IPS-18a (cell line): Measurements from ENCODE around the gene POLR1D.

ENCODE experiments used
- H3K27ac ChIP-seq: one replicate; pipeline ENCODE4 v1.5.1; 2013; ENCODE audit warnings: low read length
- H3K27me3 ChIP-seq: one replicate; pipeline ENCODE4 v1.6.1; 2013; ENCODE audit warnings: mild to moderate bottlenecking, low read length; ENCODE audit not compliant: control insufficient read depth, insufficient read depth
- H3K36me3 ChIP-seq: one replicate; pipeline ENCODE4 v1.6.1; 2013; ENCODE audit warnings: low read depth, low read length; ENCODE audit not compliant: control insufficient read depth
- H3K4me1 ChIP-seq: one replicate; pipeline ENCODE4 v1.6.1; 2013; ENCODE audit warnings: low read depth, low read length; ENCODE audit not compliant: control insufficient read depth
- H3K4me3 ChIP-seq: one replicate; pipeline ENCODE4 v1.5.1; 2013; ENCODE audit warnings: low read length
- H3K9ac ChIP-seq: one replicate; pipeline ENCODE4 v1.6.1; 2013; ENCODE audit warnings: mild to moderate bottlenecking, low read length, moderate library complexity
- H3K9me3 ChIP-seq: one replicate; pipeline ENCODE4 v1.6.1; 2013; ENCODE audit warnings: low read depth, low read length; ENCODE audit not compliant: control insufficient read depth

POLR1D gene, protein sequence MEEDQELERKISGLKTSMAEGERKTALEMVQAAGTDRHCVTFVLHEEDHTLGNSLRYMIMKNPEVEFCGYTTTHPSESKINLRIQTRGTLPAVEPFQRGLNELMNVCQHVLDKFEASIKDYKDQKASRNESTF

DNA sequence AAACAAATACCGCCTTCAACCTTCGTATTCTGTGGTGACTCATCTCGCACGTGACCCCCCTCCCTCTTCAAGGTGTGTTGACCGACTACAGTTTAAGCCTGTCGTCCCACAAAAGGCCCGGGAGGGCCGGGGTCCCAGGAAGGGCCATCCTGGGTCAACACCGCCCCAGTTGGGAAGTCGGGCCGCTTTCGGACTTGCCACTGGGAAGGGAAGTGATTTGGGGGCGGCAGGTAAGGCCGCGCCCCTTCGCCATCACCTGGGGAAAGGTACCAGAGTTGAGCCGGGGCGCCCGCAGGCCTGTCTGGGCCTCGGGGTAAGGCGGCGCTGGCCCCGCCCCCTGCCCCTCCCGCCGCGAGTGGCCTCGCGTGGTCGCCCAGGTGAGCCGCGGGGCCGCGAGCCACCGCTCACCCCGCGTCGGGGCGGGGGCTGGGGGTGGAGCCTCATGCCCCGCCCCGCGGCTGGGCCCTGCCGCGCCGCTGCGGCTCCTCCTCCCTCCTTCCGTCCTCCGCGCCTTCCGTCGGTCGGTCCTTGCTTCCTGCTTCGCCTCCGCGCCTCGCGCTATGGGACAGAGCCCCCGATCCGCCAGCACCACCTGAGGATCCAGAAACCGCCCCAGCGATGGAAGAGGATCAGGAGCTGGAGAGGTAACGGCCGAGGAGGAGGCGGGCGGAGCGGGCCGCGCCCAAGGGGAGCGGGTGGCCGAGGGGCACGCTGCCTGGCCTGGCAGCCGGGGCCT is at the start of gene POLR1D:
Gene POLR1D (plus strand): TSS at position 527 of the 736 bp plus-strand sequence. CDS start 92 bp downstream, at position 619.
- peaks cover 21% of the 10 kb centered on the region for H3K4me1 ChIP-seq

DNA sequence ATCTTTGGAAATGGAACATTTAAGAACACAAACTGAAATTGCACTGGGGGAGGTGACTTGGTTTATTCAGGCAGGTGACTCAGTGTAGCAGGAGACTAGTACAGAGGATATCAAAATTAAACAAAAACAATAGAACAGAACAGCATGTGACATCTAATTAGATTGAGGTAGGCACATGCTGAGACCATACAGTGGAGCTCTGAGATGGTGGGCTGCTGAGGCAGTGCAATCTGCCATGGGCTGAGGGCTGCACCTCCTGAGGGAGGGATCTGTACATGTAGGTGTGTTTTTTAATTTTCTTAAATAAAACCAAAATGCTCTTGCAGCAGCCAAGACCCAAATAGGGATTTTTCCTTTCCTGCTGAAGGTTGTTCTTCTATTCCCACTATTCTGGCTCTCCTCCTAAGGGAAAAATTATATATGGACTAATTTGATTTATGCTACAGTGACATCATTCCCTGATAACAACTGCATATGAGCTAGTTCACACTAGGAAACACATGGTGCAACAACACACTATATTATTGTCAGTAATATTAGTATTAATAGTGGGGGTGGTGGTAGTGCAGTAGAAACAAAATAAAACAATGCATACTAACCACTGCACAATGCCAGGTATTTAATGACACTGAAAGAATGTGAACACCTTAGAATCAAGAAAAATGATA is 49.3 kb upstream of the POLR1D start:
- no peak overlapping the region for H3K9ac ChIP-seq

More for the DNA sequence above, at the start of gene POLR1D:
- peak within 1 kb of the TSS; percentile 97 for H3K4me3 ChIP-seq
- H3K9ac ChIP-seq, result peak within 1 kb of the TSS; percentile 93
- H3K27me3 ChIP-seq, result peaks cover 13% of the 10 kb centered on the region
- no peaks in the 10 kb centered on the region for H3K9me3 ChIP-seq
- peaks cover 20% of the 10 kb centered on the region for H3K36me3 ChIP-seq
- H3K27ac ChIP-seq, result peak within 1 kb of the TSS; percentile 84

DNA sequence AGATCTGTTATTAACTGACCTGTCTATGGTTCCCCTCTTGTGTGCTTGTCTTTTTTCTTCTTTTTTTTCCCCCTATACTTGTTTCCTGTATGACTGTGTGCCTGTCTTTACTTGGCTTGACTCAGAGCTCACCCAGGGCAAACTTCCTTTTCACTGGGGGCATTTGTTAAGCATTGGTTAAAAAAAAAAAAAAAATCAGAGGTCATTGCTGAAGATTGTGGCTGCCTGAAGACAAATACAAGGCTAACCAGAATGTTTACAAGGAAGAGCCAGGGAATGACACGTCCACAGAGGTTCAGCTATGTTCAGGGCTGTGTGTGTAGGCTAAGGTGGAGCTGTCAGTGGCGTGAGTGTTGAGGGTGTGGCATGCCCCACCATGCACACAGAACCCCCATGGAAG is 48.4 kb upstream of the POLR1D start:
- no peaks in the 10 kb centered on the region for H3K4me1 ChIP-seq
- no peak overlapping the region for H3K9ac ChIP-seq
- no peaks in the 10 kb centered on the region for H3K27me3 ChIP-seq
- no peak overlapping the region for H3K27ac ChIP-seq
- no peak overlapping the region for H3K4me3 ChIP-seq
- peaks cover 5% of the 10 kb centered on the region for H3K36me3 ChIP-seq
- no peaks in the 10 kb centered on the region for H3K9me3 ChIP-seq

More for the DNA sequence above, 49.3 kb upstream of the POLR1D start:
- no peaks in the 10 kb centered on the region for H3K4me1 ChIP-seq
- H3K9me3 ChIP-seq, result no peaks in the 10 kb centered on the region
- H3K4me3 ChIP-seq, result no peak overlapping the region
- H3K27me3 ChIP-seq, result no peaks in the 10 kb centered on the region
- no peak overlapping the region for H3K27ac ChIP-seq
- peaks cover 8% of the 10 kb centered on the region for H3K36me3 ChIP-seq

DNA sequence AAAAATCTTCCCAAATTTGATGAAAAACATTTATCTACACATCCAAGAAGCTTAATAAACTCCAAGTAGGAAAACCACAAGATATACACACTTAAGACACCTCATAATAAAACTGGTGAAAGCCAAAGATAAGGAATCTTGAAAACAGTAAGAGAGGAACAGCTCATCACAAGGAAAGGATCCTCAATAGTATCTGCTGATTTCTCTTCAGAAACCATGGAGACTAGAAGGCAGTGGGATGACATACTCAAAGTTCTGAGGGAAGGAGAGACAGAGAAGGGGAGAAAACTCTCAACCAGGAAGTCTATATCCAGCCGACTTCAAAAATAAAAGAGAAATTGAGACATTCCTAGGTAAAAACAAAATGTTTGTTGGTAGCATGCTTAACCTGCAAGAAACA is 47.0 kb upstream of the POLR1D start:
- Histone ChIP-seq H3K27me3 (no peaks in the 10 kb centered on the region), H3K4me1 (no peaks in the 10 kb centered on the region), H3K27ac (no peak overlapping the region), H3K9ac (no peak overlapping the region), H3K9me3 (no peaks in the 10 kb centered on the region), H3K4me3 (no peak overlapping the region), H3K36me3 (no peaks in the 10 kb centered on the region)

DNA sequence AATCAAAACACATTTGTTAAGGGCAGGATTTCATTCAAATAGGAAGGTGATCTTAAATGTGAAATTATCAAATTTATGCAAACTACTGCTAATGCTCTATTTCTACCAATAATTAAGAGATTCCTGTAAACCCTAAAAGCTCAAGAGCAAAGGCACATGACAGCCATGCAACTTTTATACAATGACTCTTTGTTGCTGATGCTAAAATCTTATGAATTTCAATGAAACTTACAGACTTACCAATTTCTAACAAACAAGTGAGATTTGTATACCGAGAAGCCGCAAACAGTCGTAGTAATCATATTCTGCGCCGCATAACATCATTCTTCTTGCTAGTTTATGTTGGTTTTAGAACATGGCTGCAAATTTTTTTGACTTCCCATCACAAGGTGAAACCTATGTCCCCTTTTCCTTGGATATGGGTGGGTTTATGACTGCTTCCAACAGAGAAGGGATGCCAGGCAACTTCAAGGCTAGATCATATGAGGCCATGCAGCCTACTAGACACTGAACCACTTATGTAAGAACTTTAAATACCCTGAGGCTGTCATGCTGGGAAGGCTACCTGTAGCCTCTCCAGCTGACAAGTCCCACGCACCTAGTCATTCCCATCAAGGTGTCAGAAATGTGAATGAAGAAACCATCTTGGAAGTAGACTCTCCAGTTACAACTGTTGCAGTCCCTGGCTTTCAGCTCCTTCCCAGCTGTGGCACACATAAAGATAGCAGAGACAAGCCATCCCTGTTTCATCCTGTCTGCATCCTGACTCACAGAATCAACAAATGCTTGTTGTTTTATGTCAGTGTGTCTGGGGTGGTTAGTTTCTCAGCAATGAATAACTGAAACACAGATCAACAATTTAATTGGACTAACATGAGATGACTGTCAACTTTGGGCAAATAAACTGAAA is 43.3 kb upstream of the POLR1D start:
- H3K9ac ChIP-seq, result no peak overlapping the region
- no peak overlapping the region for H3K27ac ChIP-seq
- H3K4me3 ChIP-seq, result no peak overlapping the region
- H3K4me1 ChIP-seq, result no peaks in the 10 kb centered on the region
- H3K9me3 ChIP-seq, result no peaks in the 10 kb centered on the region
- peaks cover 8% of the 10 kb centered on the region for H3K36me3 ChIP-seq
- H3K27me3 ChIP-seq, result no peaks in the 10 kb centered on the region

DNA sequence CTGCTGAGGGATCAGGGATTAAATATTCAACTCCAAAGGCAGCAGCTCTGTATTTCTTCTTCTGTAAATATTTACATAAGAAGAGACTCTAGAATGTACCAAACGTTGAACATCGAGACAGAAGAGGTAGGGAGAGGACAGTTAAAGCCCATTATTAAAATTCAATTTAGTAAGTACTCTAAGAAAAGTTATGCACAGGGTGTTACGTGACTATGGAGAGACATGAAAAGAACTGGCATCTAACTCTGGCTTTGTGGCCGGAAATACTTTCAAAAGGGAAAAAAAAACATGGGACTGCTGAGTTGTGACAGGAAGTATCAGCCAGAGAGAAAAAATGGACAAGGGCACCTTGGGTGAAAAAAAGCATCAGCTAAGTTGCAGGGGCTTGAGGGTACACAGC is 38.0 kb upstream of the POLR1D start:
- H3K4me1 ChIP-seq, result no peaks in the 10 kb centered on the region

DNA sequence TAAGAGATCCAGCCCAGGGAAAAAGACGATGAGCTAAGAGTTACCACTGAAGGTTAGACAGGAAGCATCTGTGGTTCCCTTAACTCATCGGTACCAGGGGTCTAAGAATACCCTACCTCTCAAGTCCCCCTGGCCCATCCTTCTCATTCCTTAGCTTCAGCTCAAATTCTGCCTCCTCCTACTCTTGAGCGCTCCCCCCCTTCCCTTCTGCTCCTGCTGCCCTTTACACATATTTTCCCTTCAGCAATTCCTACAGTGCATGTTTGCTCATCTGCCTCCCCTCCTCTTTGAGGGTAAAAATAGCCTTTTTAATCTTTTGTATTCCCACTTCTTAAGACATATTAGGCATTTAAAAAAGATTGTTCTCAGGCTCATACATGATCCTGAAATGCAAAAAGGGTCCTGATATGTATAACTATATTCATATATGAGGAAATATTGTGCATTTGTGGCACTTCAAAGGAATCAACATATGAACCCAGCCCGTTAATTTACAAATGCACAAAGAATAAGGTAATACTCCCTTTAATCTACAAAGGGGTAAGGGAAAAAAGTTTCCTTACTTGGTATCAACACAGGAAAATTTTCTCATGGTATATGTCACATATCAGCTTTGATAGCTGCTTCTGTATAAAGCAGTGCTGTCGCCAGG is 34.5 kb upstream of the POLR1D start:
- Histone ChIP-seq H3K4me3 (no peak overlapping the region), H3K27me3 (no peaks in the 10 kb centered on the region), H3K9me3 (no peaks in the 10 kb centered on the region), H3K27ac (no peak overlapping the region), H3K36me3 (no peaks in the 10 kb centered on the region), H3K9ac (no peak overlapping the region), H3K4me1 (no peaks in the 10 kb centered on the region)

More for the DNA sequence above, 38.0 kb upstream of the POLR1D start:
- Histone ChIP-seq H3K9me3 (no peaks in the 10 kb centered on the region), H3K27me3 (no peaks in the 10 kb centered on the region), H3K36me3 (peaks cover 8% of the 10 kb centered on the region), H3K9ac (no peak overlapping the region), H3K4me3 (no peak overlapping the region), H3K27ac (no peak overlapping the region)

DNA sequence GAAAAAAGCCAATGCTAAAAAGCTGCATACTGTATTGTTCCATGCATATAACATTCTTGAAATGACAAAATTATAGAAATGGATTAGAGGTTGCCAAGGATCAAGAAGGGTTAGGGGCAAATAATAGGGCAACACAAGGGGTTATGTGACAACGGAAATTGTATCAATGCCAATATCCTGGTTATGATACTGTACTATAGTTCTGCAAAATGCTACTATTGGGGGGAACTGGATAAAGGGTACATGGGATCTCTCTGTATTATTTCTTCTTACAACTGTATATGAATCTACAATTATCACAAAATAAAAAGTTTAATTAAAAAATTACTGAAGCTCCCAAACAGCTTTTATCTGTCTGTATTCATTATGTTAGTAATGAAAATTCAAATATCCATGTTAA is 33.3 kb upstream of the POLR1D start:
- H3K36me3 ChIP-seq, result no peaks in the 10 kb centered on the region
- H3K4me3 ChIP-seq, result no peak overlapping the region
- H3K4me1 ChIP-seq, result no peaks in the 10 kb centered on the region
- no peak overlapping the region for H3K9ac ChIP-seq
- no peaks in the 10 kb centered on the region for H3K9me3 ChIP-seq
- no peak overlapping the region for H3K27ac ChIP-seq
- no peaks in the 10 kb centered on the region for H3K27me3 ChIP-seq

DNA sequence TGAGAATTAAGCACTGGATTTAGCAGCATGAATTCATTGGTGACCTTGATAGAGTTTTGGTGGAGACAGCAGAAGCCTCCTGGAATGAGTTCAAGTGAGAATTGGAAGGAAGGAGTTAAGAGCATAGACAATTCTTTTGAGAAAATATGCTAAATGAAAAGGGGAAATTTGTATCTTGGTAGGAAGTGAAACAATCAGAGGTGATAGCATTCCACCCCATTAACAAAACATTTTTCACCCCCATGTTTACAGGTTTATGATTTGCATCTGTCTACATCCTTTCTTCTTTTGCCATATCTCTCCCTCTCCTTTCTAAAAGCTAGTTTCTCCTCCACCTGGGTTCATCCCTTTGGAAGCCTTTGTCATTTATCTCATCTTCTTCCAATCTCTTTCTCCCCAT is 28.8 kb upstream of the POLR1D start:
- Histone ChIP-seq H3K4me1 (no peaks in the 10 kb centered on the region), H3K27me3 (no peaks in the 10 kb centered on the region), H3K9ac (no peak overlapping the region), H3K4me3 (no peak overlapping the region), H3K36me3 (no peaks in the 10 kb centered on the region), H3K27ac (no peak overlapping the region), H3K9me3 (no peaks in the 10 kb centered on the region)

DNA sequence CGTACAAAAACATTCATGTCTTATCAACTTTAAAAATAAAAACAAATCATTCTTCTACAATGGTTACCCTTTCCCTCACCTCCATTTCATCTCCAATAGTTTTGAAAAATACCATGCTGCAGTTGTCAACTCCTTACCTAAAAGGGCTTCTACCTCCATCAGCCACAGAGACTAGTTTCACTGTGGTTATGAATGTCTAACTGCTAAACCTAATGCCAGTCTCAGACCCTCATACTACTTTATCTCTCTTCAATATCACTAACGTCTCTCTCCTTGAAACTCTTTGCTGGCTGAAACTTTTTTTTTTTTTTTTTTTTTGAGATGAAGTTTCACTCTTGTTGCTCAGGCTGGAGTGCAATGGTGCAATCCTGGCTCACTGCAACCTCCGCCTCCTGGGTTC is 28.4 kb upstream of the POLR1D start:
- Histone ChIP-seq H3K9me3 (no peaks in the 10 kb centered on the region), H3K27me3 (no peaks in the 10 kb centered on the region), H3K9ac (no peak overlapping the region), H3K36me3 (no peaks in the 10 kb centered on the region), H3K4me1 (no peaks in the 10 kb centered on the region), H3K4me3 (no peak overlapping the region), H3K27ac (no peak overlapping the region)
